Adrenal gland (tissue), 12 donors: ENCODE data around the gene YY1. TPM values are rescaled to one million over a fixed set of nuclear protein-coding genes. Genes with fewer than 3 reads are reported as not detected.
A peak's percentile ranks its signal among the peaks of the same experiment; 100 is the strongest.

Experiments
- DNase-seq, 7 donors: peaks; one replicate each; pipeline ENCODE4 v3.0.0-alpha.2; 2019 to 2020
- H3K27ac ChIP-seq, 5 donors: fragments of 200-600 bp; sonication (generic) in 4 of 5; 1 replicate in 3 of 5; 2 replicates in 2 of 5; pipeline versions ENCODE4 v1.5.1 to v1.8.0; 2016 to 2020; ENCODE audit warnings: mild to moderate bottlenecking in 1 of 5
- H3K27me3 ChIP-seq: fragments of 200-600 bp; 2 replicates; pipeline ENCODE4 v1.8.0; 2021
- H3K36me3 ChIP-seq, 2 donors: fragments of 200-600 bp; replicated peaks in 1 of 2; 1 replicate in 1 of 2; 2 replicates in 1 of 2; pipeline versions ENCODE4 v1.5.1 to v1.8.0; 2018 to 2022
- H3K4me1 ChIP-seq, 2 donors: fragments of 200-600 bp; replicated peaks in 1 of 2; 1 replicate in 1 of 2; 2 replicates in 1 of 2; pipeline versions ENCODE4 v1.5.1 to v1.8.0; 2018 to 2021
- H3K4me3 ChIP-seq, 4 donors: fragments of 200-600 bp; sonication (generic) in 3 of 4; one replicate each; pipeline ENCODE4 v1.5.1; 2016 to 2018
- H3K9me3 ChIP-seq, 3 donors: fragments of 200-600 bp; sonication (generic) in 1 of 3; replicated peaks in 1 of 3; 1 replicate in 2 of 3; 2 replicates in 1 of 3; pipeline versions ENCODE4 v1.5.1 to v1.8.0; 2016 to 2021
- POLR2A ChIP-seq, 2 donors: fragments of 450-650 bp; IDR thresholded peaks; one replicate each; pipeline ENCODE4 v1.6.1; 2017; ENCODE audit warnings: antibody characterized with exemption in 2 of 2, mild to moderate bottlenecking in 2 of 2, moderate library complexity in 1 of 2
- WGBS, 4 donors: extraction: QIAGEN DNeasy Blood & Tissue Kit in 2 of 4; methylation state at CpG; one replicate each; pipeline versions ENCODE4 v1.1.5 to v1.1.7; 2013 to 2017; 5-methylcytosine and 5-hydroxymethylcytosine counted together
- intact Hi-C, 2 donors: fragments of 100-400 bp; cut with DNase I; formaldehyde crosslinking; loops; one replicate each; pipeline versions ENCODE4 v1.14.1 to v1.15.0; 2022 to 2023
- polyA plus RNA-seq, 3 donors: library from polyadenylated mRNA; stranded (reverse); fragments of 200-250 nt in 2 of 3; fragments of 350-450 nt in 1 of 3; fragmentation: Illumina TruSeq in 1 of 3; extraction: RNeasy Lipid Tissue Mini Kit (QIAGEN cat#74804) in 1 of 3; gene quantifications; one replicate each; pipeline ENCODE4 v1.2.3, GENCODE V29; 2013 to 2014
- total RNA-seq, 9 donors: library from RNA; depleted of rRNA in 4 of 9; stranded (reverse); fragments of >200 nt in 4 of 9; fragments of 120-200 nt in 1 of 9; fragmentation: NEBNext Ultra II Directional in 1 of 9; extraction: Animal tissue kit (Norgen Biotek cat#: 25700) in 1 of 9; gene quantifications; one replicate each; pipeline versions ENCODE4 v1.1.0 to v1.2.4, GENCODE V29; 2013 to 2023
- TF ChIP-seq, protein P1 (sequence below), 6 experiments: fragments of 450-650 bp in 4 of 6; fragments of 200-600 bp in 2 of 6; sonication (generic) in 1 of 6; IDR thresholded peaks; 1 replicate in 5 of 6; 2 replicates in 1 of 6; pipeline versions ENCODE4 v1.5.1 to v1.8.0; 2016 to 2021; ENCODE audit warnings: antibody characterized with exemption in 6 of 6, mild to moderate bottlenecking in 2 of 6, moderate library complexity in 1 of 6
- donor health status: healthy with polysubstance abuse.
- donor health status: Bipolar disorder and iron deficiency.
- donor health status: DM: yes; HTN: yes; CAD: no.
- donor health status: DM: no; HTN: no; CAD: no.
- donor health status: DM: no; HTN: no; CAD: no.
- donor health status: DM: yes; HTN: yes; CAD: no.

Gene YY1
- total and polyA plus RNA-seq, 12 donors, result 20.1 to 79.7 (median 52.4) TPM

- DNase-seq, result peak in 4 of 7 donors; percentile 16 to 55 (median 30)
- H3K9me3 ChIP-seq, result no peaks in the 10 kb centered on the region
- no peaks in the 10 kb centered on the region for H3K36me3 ChIP-seq
- TF ChIP-seq POLR2A (IDR thresholded peaks at IDR 0.05), result no peak
- TF ChIP-seq, protein P1, sequence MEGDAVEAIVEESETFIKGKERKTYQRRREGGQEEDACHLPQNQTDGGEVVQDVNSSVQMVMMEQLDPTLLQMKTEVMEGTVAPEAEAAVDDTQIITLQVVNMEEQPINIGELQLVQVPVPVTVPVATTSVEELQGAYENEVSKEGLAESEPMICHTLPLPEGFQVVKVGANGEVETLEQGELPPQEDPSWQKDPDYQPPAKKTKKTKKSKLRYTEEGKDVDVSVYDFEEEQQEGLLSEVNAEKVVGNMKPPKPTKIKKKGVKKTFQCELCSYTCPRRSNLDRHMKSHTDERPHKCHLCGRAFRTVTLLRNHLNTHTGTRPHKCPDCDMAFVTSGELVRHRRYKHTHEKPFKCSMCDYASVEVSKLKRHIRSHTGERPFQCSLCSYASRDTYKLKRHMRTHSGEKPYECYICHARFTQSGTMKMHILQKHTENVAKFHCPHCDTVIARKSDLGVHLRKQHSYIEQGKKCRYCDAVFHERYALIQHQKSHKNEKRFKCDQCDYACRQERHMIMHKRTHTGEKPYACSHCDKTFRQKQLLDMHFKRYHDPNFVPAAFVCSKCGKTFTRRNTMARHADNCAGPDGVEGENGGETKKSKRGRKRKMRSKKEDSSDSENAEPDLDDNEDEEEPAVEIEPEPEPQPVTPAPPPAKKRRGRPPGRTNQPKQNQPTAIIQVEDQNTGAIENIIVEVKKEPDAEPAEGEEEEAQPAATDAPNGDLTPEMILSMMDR (IDR thresholded peaks at IDR 0.05), result no peak
- H3K27ac ChIP-seq, result peak overlapping the region in 4 of 5 donors; percentile 64 to 88 (median 86)
- H3K4me1 ChIP-seq, result peaks cover 16 to 33% of the 10 kb centered on the region in 2 donors
- H3K27me3 ChIP-seq, result no peaks in the 10 kb centered on the region
- H3K4me3 ChIP-seq, result peak overlapping the region in 2 of 4 donors; percentile 48 to 83
- WGBS, 4 donors, result 63 to 66% (median 65%) methylated on average over 26 of the region's 26 CpGs
- intact Hi-C loops, result no loop called here
These were observed 45.3 kb downstream of the YY1 start for GRCh38 chr14:100283984-100284881.

DNA sequence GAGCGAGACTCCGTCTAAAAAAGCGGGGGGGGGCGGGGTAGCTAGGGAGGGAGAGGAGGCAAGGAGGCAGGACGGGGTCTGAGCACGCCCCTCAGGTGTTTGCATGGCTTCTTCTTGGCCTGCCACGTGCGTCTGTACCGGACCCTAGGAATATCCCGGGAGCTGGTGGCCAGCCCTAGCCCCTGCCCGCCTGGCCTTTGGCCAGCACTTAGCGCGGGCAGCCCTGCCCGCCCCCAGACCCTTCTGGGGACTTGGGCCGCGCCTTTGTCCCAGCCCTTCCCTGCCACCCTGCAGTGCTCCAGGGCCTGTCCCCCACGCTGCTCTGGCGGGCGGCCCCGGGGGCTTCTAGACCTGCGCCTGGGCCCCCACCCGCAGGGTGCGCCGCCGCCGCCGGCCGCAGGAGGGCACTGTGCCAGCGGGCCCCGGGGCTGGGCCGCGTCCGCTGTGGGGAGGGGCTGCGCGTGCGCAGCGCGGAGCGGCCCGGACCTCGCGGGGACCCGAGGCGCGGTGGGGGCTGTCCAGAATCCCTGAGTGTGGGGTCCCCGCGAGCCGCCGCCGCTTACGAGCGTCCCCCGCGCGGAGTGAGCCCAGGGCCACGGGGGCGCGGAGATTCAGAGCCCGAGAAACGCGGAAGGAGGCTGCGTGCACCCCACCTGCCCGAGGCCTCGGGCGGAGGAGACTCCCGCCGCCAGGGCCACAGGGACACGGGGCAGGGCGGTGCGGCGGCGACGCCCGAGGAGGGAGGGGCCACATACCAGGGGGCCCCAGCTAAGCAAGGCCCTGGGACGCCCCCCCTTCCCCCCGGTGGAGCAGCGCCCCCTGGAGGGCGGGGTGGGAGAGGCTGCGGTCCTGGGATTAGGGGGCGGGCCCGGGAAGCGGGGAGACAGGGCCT is 46.3 kb downstream of the YY1 start:
- peak overlapping the region in 3 of 4 donors; percentile 48 to 83 (median 63) for H3K4me3 ChIP-seq
- no peaks in the 10 kb centered on the region for H3K9me3 ChIP-seq
- TF ChIP-seq POLR2A (IDR thresholded peaks at IDR 0.05), result peak in 1 of 2 donors; percentile 16
- TF ChIP-seq, protein P1 (IDR thresholded peaks at IDR 0.05), result peak; percentile 55 to 85 (median 66)
- H3K27me3 ChIP-seq, result no peaks in the 10 kb centered on the region
- DNase-seq, result peak; percentile 53 to 82 (median 65)
- intact Hi-C loops, result no loop called here
- peak overlapping the region in 4 of 5 donors; percentile 64 to 88 (median 86) for H3K27ac ChIP-seq
- peaks cover 16 to 25% of the 10 kb centered on the region in 2 donors for H3K4me1 ChIP-seq
- H3K36me3 ChIP-seq, result no peaks in the 10 kb centered on the region
- WGBS, 4 donors, result 0 to 2% (median 1%) methylated on average over 10 to 81 of the region's 82 CpGs

- intact Hi-C loops, result no loop called here
- peak overlapping the region in 3 of 5 donors; percentile 84 to 88 (median 88) for H3K27ac ChIP-seq
- H3K4me1 ChIP-seq, result peaks cover 16 to 21% of the 10 kb centered on the region in 2 donors
- WGBS, 4 donors, result 42 to 54% (median 46%) methylated on average over 9 to 13 of the region's 13 CpGs
- H3K9me3 ChIP-seq, result no peaks in the 10 kb centered on the region
- TF ChIP-seq, protein P1 (IDR thresholded peaks at IDR 0.05), result peak in 1 of 6 experiments; percentile 12
- no peak for TF ChIP-seq POLR2A (IDR thresholded peaks at IDR 0.05)
- peaks cover 0 to under 1% of the 10 kb centered on the region in 2 donors for H3K36me3 ChIP-seq
- no peaks in the 10 kb centered on the region for H3K27me3 ChIP-seq
- H3K4me3 ChIP-seq, result peak overlapping the region in 2 of 4 donors; percentile 48 to 83
- peak in 1 of 7 donors; percentile 20 for DNase-seq
These were observed 47.0 kb downstream of the YY1 start for GRCh38 chr14:100285913-100286400.
